Effector memory CD4-positive, alpha-beta T cell (primary cell): ENCODE results near the gene DOCK9.
A peak's percentile ranks its signal among the peaks of the same experiment; 100 is the strongest.

Source experiments
- DNase-seq, 3 donors: peaks; one replicate each; pipeline ENCODE4 v3.0.0-alpha.2; 2020
- H3K27ac ChIP-seq: 2 replicates; pipeline ENCODE4 v1.7.0; 2013; ENCODE audit warnings: mild to moderate bottlenecking, low read length, moderate library complexity; ENCODE audit not compliant: insufficient read depth, poor library complexity, severe bottlenecking
- H3K27me3 ChIP-seq: replicated peaks from 2 replicates; pipeline ENCODE4 v1.7.0; 2013; ENCODE audit warnings: mild to moderate bottlenecking, low read length; ENCODE audit not compliant: insufficient read depth, control insufficient read depth, poor library complexity, severe bottlenecking
- H3K36me3 ChIP-seq: 2 replicates; pipeline ENCODE4 v1.7.0; 2013; ENCODE audit warnings: mild to moderate bottlenecking, low read length, moderate library complexity; ENCODE audit not compliant: control insufficient read depth, insufficient read depth
- H3K4me1 ChIP-seq: 2 replicates; pipeline ENCODE4 v1.7.0; 2013; ENCODE audit warnings: low read length, mild to moderate bottlenecking; ENCODE audit not compliant: control insufficient read depth, insufficient read depth, poor library complexity, severe bottlenecking
- H3K4me3 ChIP-seq: 2 replicates; pipeline ENCODE4 v1.7.0; 2013; ENCODE audit warnings: low read length, low read depth, mild to moderate bottlenecking; ENCODE audit not compliant: insufficient read depth, poor library complexity, severe bottlenecking
- H3K9me3 ChIP-seq: 2 replicates; pipeline ENCODE4 v1.7.0; 2013; ENCODE audit warnings: mild to moderate bottlenecking, low read length, moderate library complexity; ENCODE audit not compliant: control insufficient read depth

Gene DOCK9

GRCh38 chr13:98848746-98849145 lies 129.1 kb downstream of the DOCK9 start:
- DNase-seq: no peak
- no peaks in the 10 kb centered on the region for H3K9me3 ChIP-seq
- no peaks in the 10 kb centered on the region for H3K27me3 ChIP-seq
- H3K4me1 ChIP-seq: no peaks in the 10 kb centered on the region
- H3K27ac ChIP-seq: no peak overlapping the region
- peaks cover 28% of the 10 kb centered on the region for H3K36me3 ChIP-seq
- H3K4me3 ChIP-seq: no peak overlapping the region

GRCh38 chr13:98847780-98848179 lies 130.1 kb downstream of the DOCK9 start:
- Histone ChIP-seq H3K4me1 (no peaks in the 10 kb centered on the region), H3K27ac (no peak overlapping the region), H3K27me3 (no peaks in the 10 kb centered on the region), H3K9me3 (no peaks in the 10 kb centered on the region), H3K36me3 (peaks cover 28% of the 10 kb centered on the region), H3K4me3 (no peak overlapping the region)
- DNase-seq: no peak

DNA sequence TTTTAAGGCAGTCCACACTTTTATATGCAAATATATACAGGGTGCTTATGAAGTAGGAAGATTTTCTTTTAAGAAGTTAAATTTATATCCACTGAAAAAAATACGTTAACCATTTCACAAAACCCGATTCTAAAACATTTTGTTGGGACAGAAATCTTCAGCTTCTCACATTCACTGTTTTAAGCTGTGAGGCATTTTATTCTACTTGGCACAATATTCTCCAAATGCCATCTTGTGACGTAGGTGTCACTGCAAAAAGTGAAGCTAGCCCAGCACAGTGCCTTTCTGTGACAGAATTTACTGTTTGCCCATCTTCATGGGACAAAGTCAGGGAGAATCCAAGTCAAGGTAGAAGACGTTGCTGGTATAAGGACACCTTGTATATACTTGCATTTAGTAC lies 130.9 kb downstream of the DOCK9 start:
- H3K4me3 ChIP-seq: no peak overlapping the region
- no peak for DNase-seq
- no peaks in the 10 kb centered on the region for H3K4me1 ChIP-seq
- peaks cover 28% of the 10 kb centered on the region for H3K36me3 ChIP-seq
- H3K9me3 ChIP-seq: no peaks in the 10 kb centered on the region
- no peaks in the 10 kb centered on the region for H3K27me3 ChIP-seq
- no peak overlapping the region for H3K27ac ChIP-seq

DNA sequence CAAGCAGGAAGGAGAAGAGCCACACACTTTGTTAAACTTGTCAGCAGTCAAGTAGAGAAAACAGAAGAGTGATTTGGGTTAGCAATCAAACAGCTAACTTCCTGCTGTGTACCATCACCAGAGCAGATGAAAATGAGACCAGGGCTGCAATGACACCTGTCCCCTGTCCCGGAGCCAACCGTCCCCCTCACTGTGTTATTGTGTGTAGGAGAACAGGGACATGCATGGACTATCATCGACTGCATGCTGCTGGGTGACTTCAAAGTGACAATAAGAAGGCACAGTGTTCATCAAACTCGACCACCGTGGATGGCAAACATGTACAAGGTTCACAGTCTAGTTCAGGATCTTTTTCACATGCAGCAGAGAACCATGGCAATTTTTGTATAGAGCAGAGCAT lies 131.3 kb downstream of the DOCK9 start:
- H3K4me3 ChIP-seq: no peak overlapping the region
- peaks cover 28% of the 10 kb centered on the region for H3K36me3 ChIP-seq
- no peak overlapping the region for H3K27ac ChIP-seq
- no peak for DNase-seq
- no peaks in the 10 kb centered on the region for H3K9me3 ChIP-seq
- H3K4me1 ChIP-seq: no peaks in the 10 kb centered on the region
- H3K27me3 ChIP-seq: no peaks in the 10 kb centered on the region

- Histone ChIP-seq H3K36me3 (peaks cover 23% of the 10 kb centered on the region), H3K9me3 (no peaks in the 10 kb centered on the region), H3K4me3 (no peak overlapping the region), H3K27me3 (no peaks in the 10 kb centered on the region), H3K4me1 (no peaks in the 10 kb centered on the region), H3K27ac (no peak overlapping the region)
- no peak for DNase-seq
Measured at GRCh38 chr13:98845742-98846141, 132.1 kb downstream of the DOCK9 start.

- no peak for DNase-seq
- no peaks in the 10 kb centered on the region for H3K4me1 ChIP-seq
- H3K27ac ChIP-seq: no peak overlapping the region
- H3K36me3 ChIP-seq: peaks cover 21% of the 10 kb centered on the region
- H3K9me3 ChIP-seq: no peaks in the 10 kb centered on the region
- H3K4me3 ChIP-seq: no peak overlapping the region
- H3K27me3 ChIP-seq: no peaks in the 10 kb centered on the region
Measured at GRCh38 chr13:98844021-98844420, 133.8 kb downstream of the DOCK9 start.

- Histone ChIP-seq H3K9me3 (no peaks in the 10 kb centered on the region), H3K36me3 (peaks cover 23% of the 10 kb centered on the region), H3K4me1 (no peaks in the 10 kb centered on the region), H3K4me3 (no peak overlapping the region), H3K27ac (no peak overlapping the region), H3K27me3 (no peaks in the 10 kb centered on the region)
- DNase-seq: no peak
Measured at GRCh38 chr13:98843482-98843877, 134.4 kb downstream of the DOCK9 start.

DNA sequence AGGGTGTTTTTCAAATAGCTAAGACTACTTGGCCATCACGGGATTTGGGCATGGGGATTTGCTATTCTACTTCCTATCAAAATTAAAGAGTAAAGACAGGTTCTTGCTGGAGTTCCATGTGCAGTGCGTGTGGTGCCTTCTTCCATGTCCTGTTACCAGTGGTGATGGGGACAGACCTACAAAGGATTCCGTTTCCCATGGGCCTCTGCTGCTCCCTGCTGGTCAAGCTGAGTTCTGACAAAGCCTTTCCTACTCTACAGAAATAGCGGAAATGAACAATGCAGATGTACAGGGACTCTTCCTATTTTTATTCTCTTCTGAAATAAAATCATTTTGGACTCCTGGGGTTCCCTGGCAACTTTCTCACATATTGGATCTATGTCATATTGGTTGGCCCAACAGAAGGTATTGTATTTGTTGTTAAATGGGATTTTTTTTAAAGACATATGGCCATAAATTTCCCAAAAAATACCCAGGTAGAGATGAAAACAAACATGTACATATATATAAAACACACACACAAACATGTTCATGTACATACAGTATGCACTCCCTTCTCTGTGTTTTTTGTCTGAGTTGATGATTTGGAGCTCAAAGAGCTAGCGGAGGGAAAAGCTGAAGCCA lies 134.9 kb downstream of the DOCK9 start:
- no peaks in the 10 kb centered on the region for H3K9me3 ChIP-seq
- no peak overlapping the region for H3K4me3 ChIP-seq
- DNase-seq: peak; percentile 6 to 26 (median 13)
- peaks cover 23% of the 10 kb centered on the region for H3K36me3 ChIP-seq
- H3K27ac ChIP-seq: no peak overlapping the region
- no peaks in the 10 kb centered on the region for H3K27me3 ChIP-seq
- no peaks in the 10 kb centered on the region for H3K4me1 ChIP-seq

DNA sequence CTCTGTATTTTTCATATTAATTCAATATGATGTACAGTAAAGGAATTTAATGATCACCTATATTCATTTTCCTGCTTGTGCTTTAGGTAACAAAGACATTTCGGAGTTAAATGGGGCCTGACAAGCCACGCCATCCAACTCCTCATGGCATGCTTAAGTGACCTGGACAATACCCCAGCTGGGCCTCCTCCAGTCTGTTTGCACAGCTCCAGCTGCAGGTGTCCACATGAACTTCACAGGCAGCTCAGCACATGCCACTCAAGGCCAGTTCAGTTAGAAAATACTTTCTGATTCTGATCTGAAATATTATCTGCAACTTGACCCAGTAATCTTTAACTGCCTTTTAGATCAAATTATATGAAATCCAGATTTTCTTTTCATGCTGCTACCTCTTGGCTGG lies 135.8 kb downstream of the DOCK9 start:
- Histone ChIP-seq H3K27ac (no peak overlapping the region), H3K36me3 (peaks cover 24% of the 10 kb centered on the region), H3K9me3 (no peaks in the 10 kb centered on the region), H3K4me1 (no peaks in the 10 kb centered on the region), H3K4me3 (no peak overlapping the region), H3K27me3 (no peaks in the 10 kb centered on the region)
- DNase-seq: no peak

- H3K27ac ChIP-seq: no peak overlapping the region
Measured at GRCh38 chr13:98839856-98840769, 137.8 kb downstream of the DOCK9 start.

More at GRCh38 chr13:98839856-98840769, 137.8 kb downstream of the DOCK9 start:
- no peaks in the 10 kb centered on the region for H3K4me1 ChIP-seq
- H3K27me3 ChIP-seq: no peaks in the 10 kb centered on the region
- peak in 1 of 3 donors; percentile 1 for DNase-seq
- H3K36me3 ChIP-seq: peaks cover 19% of the 10 kb centered on the region
- no peaks in the 10 kb centered on the region for H3K9me3 ChIP-seq
- no peak overlapping the region for H3K4me3 ChIP-seq
